ENCODE data around the gene LRRC8C. TPM values are rescaled to one million over a fixed set of nuclear protein-coding genes. Genes with fewer than 3 reads are reported as not detected.

The LRRC8C gene
- total RNA-seq, 1 donor from 2014 or later, result 6.2 TPM

DNA sequence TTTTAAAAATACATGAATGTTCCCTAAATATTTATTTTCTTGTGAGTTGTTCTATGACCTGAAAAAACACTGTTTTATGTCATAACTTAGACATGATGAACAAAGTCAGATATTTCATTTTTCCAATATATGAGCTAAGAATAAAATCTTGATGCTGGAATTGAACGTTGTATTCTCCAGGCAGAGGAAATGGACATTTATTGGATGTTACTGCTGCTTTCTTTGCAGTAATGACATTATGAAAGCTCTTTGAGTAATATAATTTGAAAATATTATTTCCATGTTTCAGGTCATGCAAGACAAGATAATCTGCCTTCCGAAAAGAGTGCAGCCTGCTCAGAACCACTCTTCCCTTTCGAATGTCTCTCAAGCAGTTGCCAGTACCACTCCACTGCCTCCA is 79.5 kb downstream of the LRRC8C start:
- TF ChIP-seq, protein P1, sequence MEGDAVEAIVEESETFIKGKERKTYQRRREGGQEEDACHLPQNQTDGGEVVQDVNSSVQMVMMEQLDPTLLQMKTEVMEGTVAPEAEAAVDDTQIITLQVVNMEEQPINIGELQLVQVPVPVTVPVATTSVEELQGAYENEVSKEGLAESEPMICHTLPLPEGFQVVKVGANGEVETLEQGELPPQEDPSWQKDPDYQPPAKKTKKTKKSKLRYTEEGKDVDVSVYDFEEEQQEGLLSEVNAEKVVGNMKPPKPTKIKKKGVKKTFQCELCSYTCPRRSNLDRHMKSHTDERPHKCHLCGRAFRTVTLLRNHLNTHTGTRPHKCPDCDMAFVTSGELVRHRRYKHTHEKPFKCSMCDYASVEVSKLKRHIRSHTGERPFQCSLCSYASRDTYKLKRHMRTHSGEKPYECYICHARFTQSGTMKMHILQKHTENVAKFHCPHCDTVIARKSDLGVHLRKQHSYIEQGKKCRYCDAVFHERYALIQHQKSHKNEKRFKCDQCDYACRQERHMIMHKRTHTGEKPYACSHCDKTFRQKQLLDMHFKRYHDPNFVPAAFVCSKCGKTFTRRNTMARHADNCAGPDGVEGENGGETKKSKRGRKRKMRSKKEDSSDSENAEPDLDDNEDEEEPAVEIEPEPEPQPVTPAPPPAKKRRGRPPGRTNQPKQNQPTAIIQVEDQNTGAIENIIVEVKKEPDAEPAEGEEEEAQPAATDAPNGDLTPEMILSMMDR (IDR thresholded peaks at IDR 0.05; ENCODE audit: borderline replicate concordance), result no peak
- no peaks in the 10 kb centered on the region for H3K9me3 ChIP-seq (replicated peaks)
- peaks cover 33% of the 10 kb centered on the region for H3K4me1 ChIP-seq
- peaks cover 30% of the 10 kb centered on the region for H3K36me3 ChIP-seq
- H3K4me3 ChIP-seq, result no peak overlapping the region
- H3K27me3 ChIP-seq (ENCODE audit: low read depth), result no peaks in the 10 kb centered on the region
- DNase-seq, result no peak
- peak overlapping the region; percentile 7 for H3K27ac ChIP-seq (replicated peaks)
- intact Hi-C loops (cut with micrococcal nuclease), result loop anchor here (10.0 kb wide), 2 partner anchors 52 to 78 kb away; partner anchors contain the start of gene LRRC8C

DNA sequence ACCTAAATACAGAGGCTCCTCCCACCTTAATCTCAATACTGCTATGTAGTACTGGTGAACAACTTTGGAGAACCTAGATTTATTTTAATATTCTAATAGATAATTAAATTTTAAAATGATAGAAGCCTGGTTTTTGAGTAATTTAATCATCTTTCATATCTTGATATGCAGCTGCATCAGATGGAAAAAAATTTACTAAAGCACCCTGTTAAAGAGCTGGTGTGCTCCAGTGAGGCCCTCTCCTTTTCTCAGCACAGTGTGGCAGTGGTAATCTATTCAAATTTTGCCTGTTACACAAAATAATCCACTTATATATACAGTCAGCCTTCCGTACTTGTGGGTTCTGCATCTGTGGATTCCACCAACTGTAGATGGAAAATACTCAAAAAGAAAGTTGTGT is 82.8 kb downstream of the LRRC8C start:
- no peak for DNase-seq
- TF ChIP-seq, protein P1 (IDR thresholded peaks at IDR 0.05; ENCODE audit: borderline replicate concordance), result no peak
- H3K4me1 ChIP-seq, result peaks cover 38% of the 10 kb centered on the region
- H3K27ac ChIP-seq (replicated peaks), result no peak overlapping the region
- no peaks in the 10 kb centered on the region for H3K27me3 ChIP-seq (ENCODE audit: low read depth)
- H3K4me3 ChIP-seq, result no peak overlapping the region
- H3K9me3 ChIP-seq (replicated peaks), result no peaks in the 10 kb centered on the region
- peaks cover 30% of the 10 kb centered on the region for H3K36me3 ChIP-seq
- intact Hi-C loops (cut with micrococcal nuclease), result loop anchor here (10.0 kb wide), 2 partner anchors 49 to 81 kb away; partner anchors contain the start of gene LRRC8C

DNA sequence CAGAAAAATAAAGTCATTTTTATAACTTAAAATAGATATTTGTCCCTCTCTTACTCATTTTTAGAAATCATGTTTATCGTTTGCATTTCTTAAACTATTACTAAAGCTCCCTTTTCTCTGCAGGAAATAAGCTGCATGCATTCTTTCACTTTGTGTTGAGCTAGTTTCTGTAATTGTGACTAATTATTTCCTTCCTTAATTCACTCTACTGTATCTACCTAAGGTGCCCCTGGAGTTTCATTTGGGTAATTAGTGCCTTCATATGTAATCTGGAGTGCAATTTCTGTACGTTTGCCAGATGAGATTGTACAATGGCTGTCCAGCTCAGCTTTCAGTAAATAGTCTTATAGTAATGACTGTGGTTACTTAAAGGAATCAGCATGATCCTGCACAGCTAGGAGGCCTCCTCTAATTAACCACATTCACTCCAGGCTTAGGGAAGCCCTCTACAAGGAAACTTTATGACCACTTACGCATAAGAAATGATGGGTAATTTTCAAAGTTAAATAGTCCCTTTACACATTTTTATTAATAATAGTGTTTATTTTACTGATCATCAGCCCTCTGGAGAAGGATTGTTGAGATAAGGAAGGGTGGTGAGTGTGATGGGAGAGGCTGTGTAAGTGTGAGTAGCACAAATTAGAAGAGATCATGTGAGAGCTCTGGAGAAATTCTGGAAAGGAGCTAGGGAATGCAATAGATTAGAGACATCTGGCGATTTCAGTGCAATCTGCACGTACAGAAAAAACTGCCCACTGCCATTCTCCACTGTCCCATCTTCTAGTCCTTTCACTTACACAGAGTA is 86.8 kb downstream of the LRRC8C start:
- H3K27me3 ChIP-seq (ENCODE audit: low read depth), result no peaks in the 10 kb centered on the region
- no peak for DNase-seq
- peaks cover 7% of the 10 kb centered on the region for H3K36me3 ChIP-seq
- H3K4me1 ChIP-seq, result peaks cover 60% of the 10 kb centered on the region
- intact Hi-C loops (cut with micrococcal nuclease), result loop anchor here (10.0 kb wide), 2 partner anchors 45 to 85 kb away; partner anchors contain the start of gene LRRC8C
- no peak overlapping the region for H3K4me3 ChIP-seq
- TF ChIP-seq, protein P1 (IDR thresholded peaks at IDR 0.05; ENCODE audit: borderline replicate concordance), result no peak
- H3K9me3 ChIP-seq (replicated peaks), result no peaks in the 10 kb centered on the region
- H3K27ac ChIP-seq (replicated peaks), result peak overlapping the region; percentile 79

DNA sequence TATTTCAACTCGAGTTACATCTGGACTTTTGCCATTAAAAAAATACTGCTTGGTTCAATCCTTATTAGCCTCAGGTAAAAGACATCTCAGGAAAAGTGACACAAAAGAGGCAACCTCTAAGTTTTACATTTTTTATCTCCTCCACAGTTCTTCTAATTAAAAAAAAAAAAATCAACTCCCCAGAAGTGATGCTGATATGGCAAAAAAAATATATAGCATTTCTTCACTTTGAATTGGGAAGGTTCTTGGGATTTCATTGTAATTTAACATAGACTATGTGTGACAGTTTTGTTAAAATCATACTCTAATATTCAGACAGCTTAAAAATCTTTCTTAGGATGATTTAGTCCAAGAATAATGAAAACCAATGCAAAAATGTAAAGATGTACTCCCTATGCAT is 87.9 kb downstream of the LRRC8C start:
- H3K4me3 ChIP-seq, result no peak overlapping the region
- DNase-seq, result no peak
- intact Hi-C loops (cut with micrococcal nuclease), result no loop called here
- peaks cover 71% of the 10 kb centered on the region for H3K4me1 ChIP-seq
- TF ChIP-seq, protein P1 (IDR thresholded peaks at IDR 0.05; ENCODE audit: borderline replicate concordance), result no peak
- no peaks in the 10 kb centered on the region for H3K27me3 ChIP-seq (ENCODE audit: low read depth)
- H3K27ac ChIP-seq (replicated peaks), result peak overlapping the region; percentile 79
- H3K36me3 ChIP-seq, result peaks cover 5% of the 10 kb centered on the region
- H3K9me3 ChIP-seq (replicated peaks), result no peaks in the 10 kb centered on the region

DNA sequence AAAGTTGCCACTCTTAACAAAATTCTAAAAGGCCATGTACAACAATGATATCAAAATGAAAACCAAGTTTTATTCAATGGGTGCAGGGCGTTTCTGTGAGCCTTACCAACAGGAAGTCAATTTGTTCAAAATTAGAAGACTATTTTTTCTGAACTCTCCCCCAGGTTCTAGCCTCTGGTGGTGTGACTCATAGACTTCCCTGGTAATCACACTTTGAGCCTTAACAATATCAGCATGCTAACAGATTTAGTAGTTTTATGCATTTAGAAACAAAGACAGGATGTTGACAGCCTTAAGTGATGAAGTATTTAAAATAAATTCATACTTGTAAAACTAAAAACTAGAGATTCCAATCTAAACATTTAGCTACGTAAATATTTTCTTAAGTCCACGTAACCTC is 88.4 kb downstream of the LRRC8C start:
- intact Hi-C loops (cut with micrococcal nuclease), result no loop called here
- Histone ChIP-seq H3K27ac (replicated peaks) (peak overlapping the region; percentile 79), H3K4me1 (peaks cover 76% of the 10 kb centered on the region), H3K27me3 (ENCODE audit: low read depth) (no peaks in the 10 kb centered on the region), H3K36me3 (no peaks in the 10 kb centered on the region), H3K4me3 (no peak overlapping the region), H3K9me3 (replicated peaks) (no peaks in the 10 kb centered on the region)
- DNase-seq, result no peak
- TF ChIP-seq, protein P1 (IDR thresholded peaks at IDR 0.05; ENCODE audit: borderline replicate concordance), result no peak

Data from left ventricle myocardium inferior (tissue), 1 donor.